Left lung (tissue), 10 donors: ENCODE measurements around the gene HSPBP1. TPM values are rescaled to one million over a fixed set of nuclear protein-coding genes. Genes with fewer than 3 reads are reported as not detected.
A peak's percentile ranks its signal among the peaks of the same experiment; 100 is the strongest.
"Not testable (repeated sequence)": the region's sequence is repeated elsewhere in the genome, so short reads cannot be mapped to it uniquely, and the experiment has no call there.

Experiments
- ATAC-seq: fragments of 200-7000 bp; cut with Tn5 transposase; one replicate; pipeline ENCODE4 v1.9.1; 2020; ENCODE audit warnings: moderate library complexity
- DNase-seq, 4 donors: peaks; one replicate each; pipeline ENCODE4 v3.0.0-alpha.2; 2013 to 2020
- H3K27ac ChIP-seq, 2 donors: fragments of 200-600 bp; sonication (generic) in 1 of 2; one replicate each; pipeline versions ENCODE4 v1.5.0 to v1.8.0; 2020 to 2021
- H3K27me3 ChIP-seq, 2 donors: fragments of 200-600 bp; sonication (generic) in 1 of 2; one replicate each; pipeline versions ENCODE4 v1.5.0 to v1.8.0; 2020 to 2021
- H3K36me3 ChIP-seq, 2 donors: fragments of 200-600 bp; sonication (generic) in 1 of 2; one replicate each; pipeline versions ENCODE4 v1.5.0 to v1.8.0; 2020 to 2021
- H3K4me1 ChIP-seq, 2 donors: fragments of 200-600 bp; one replicate each; pipeline ENCODE4 v1.8.0; 2021
- H3K4me3 ChIP-seq, 2 donors: fragments of 200-600 bp; sonication (generic) in 1 of 2; one replicate each; pipeline versions ENCODE4 v1.5.0 to v1.8.0; 2020 to 2021; ENCODE audit warnings: mild to moderate bottlenecking in 1 of 2
- H3K9me3 ChIP-seq, 2 donors: fragments of 200-600 bp; sonication (generic) in 1 of 2; one replicate each; pipeline versions ENCODE4 v1.5.0 to v1.8.0; 2020 to 2021
- CTCF ChIP-seq, 2 donors: fragments of 200-600 bp; sonication (generic) in 1 of 2; IDR thresholded peaks; one replicate each; pipeline versions ENCODE4 v1.5.0 to v1.8.0; 2021; ENCODE audit warnings: antibody characterized with exemption in 2 of 2
- intact Hi-C, 2 donors: fragments of 100-400 bp; cut with DNase I; formaldehyde crosslinking; loops; one replicate each; pipeline versions ENCODE4 v1.11.2 to v1.14.2; 2022
- polyA plus RNA-seq, 6 donors: library from polyadenylated mRNA; unstranded; fragments of 120-200 nt; gene quantifications; one replicate each; pipeline ENCODE4 v1.2.1, GENCODE V29; 2013; ENCODE audit not compliant: insufficient read length in 6 of 6
- total RNA-seq, 2 donors: library from RNA; stranded (reverse); fragmentation: NEBNext Ultra II Directional; extraction: Animal tissue kit (Norgen Biotek cat#: 25700); gene quantifications; one replicate each; pipeline ENCODE4 v1.2.1, GENCODE V29; 2021
- donor health status: DM: no; HTN: yes; CAD: no.
- donor health status: DM: no; HTN: no; CAD: no.

HSPBP1 gene
- total and polyA plus RNA-seq, 8 donors = 23.7 to 38.4 (median 29.7) TPM

- Histone ChIP-seq H3K27me3 (no peaks in the 10 kb centered on the region), H3K36me3 (peaks cover 0 to 78% of the 10 kb centered on the region in 2 donors), H3K27ac (no peak overlapping the region), H3K4me1 (no peaks in the 10 kb centered on the region), H3K4me3 (no peak overlapping the region), H3K9me3 (no peaks in the 10 kb centered on the region)
- ATAC-seq = no peak
- peak in 1 of 4 donors; percentile 73 for DNase-seq
- TF ChIP-seq CTCF (IDR thresholded peaks at IDR 0.05) = no peak
- intact Hi-C loops = no loop called here
Measured at GRCh38 chr19:55227241-55228014, 52.5 kb downstream of the HSPBP1 start.

GRCh38 chr19:55226788-55227187 is 53.1 kb downstream of the HSPBP1 start:
- DNase-seq = no peak
- no peak overlapping the region for H3K27ac ChIP-seq
- no peaks in the 10 kb centered on the region for H3K27me3 ChIP-seq
- H3K4me3 ChIP-seq = no peak overlapping the region
- intact Hi-C loops = no loop called here
- H3K36me3 ChIP-seq = peaks cover 0 to 72% of the 10 kb centered on the region in 2 donors
- no peak for TF ChIP-seq CTCF (IDR thresholded peaks at IDR 0.05)
- H3K4me1 ChIP-seq = no peaks in the 10 kb centered on the region
- no peaks in the 10 kb centered on the region for H3K9me3 ChIP-seq
- no peak for ATAC-seq

- no peak for TF ChIP-seq CTCF (IDR thresholded peaks at IDR 0.05)
- Histone ChIP-seq H3K36me3 (peaks cover 0 to 67% of the 10 kb centered on the region in 2 donors), H3K4me3 (no peak overlapping the region), H3K27ac (no peak overlapping the region), H3K4me1 (no peaks in the 10 kb centered on the region), H3K9me3 (no peaks in the 10 kb centered on the region), H3K27me3 (no peaks in the 10 kb centered on the region)
- intact Hi-C loops = no loop called here
- DNase-seq = no peak
- ATAC-seq = no peak
Measured at GRCh38 chr19:55226273-55226672, 53.6 kb downstream of the HSPBP1 start.

GRCh38 chr19:55225415-55225958 is 54.4 kb downstream of the HSPBP1 start:
- H3K4me1 ChIP-seq = no peaks in the 10 kb centered on the region
- no peak for TF ChIP-seq CTCF (IDR thresholded peaks at IDR 0.05)
- DNase-seq (no peak), ATAC-seq (no peak)
- peaks cover 0 to 59% of the 10 kb centered on the region in 2 donors for H3K36me3 ChIP-seq
- H3K9me3 ChIP-seq = peaks cover 0 to 4% of the 10 kb centered on the region in 2 donors
- H3K27me3 ChIP-seq = no peaks in the 10 kb centered on the region
- no peak overlapping the region for H3K27ac ChIP-seq
- intact Hi-C loops = no loop called here
- no peak overlapping the region for H3K4me3 ChIP-seq

- H3K4me1 ChIP-seq, ATAC-seq, DNase-seq, H3K27ac ChIP-seq, H3K27me3 ChIP-seq, intact Hi-C loops, H3K4me3 ChIP-seq: not testable (repeated sequence)
- H3K36me3 ChIP-seq = peaks cover 0 to 53% of the 10 kb centered on the region in 2 donors
- H3K9me3 ChIP-seq = peaks cover 0 to 10% of the 10 kb centered on the region in 2 donors
Measured at GRCh38 chr19:55224679-55225414, 55.1 kb downstream of the HSPBP1 start.
